GM10248 (cell line): ENCODE data around the gene MED26.

ENCODE experiments used
- CTCF ChIA-PET: fragments of 300-600 bp; sonication (Branson Sonifier 250); formaldehyde crosslinking; extraction: SDS; loops from one replicate; lab custom pipeline; 2021; ENCODE audit warnings: antibody characterized with exemption; lab: Yijun Ruan, JAX
- POLR2A ChIA-PET: fragments of 350-650 bp; sonication (Branson Sonifier 250); formaldehyde crosslinking; extraction: SDS; loops from one replicate; lab custom pipeline; 2020; ENCODE audit warnings: antibody characterized with exemption; lab: Yijun Ruan, JAX
- DNase-seq: peaks from one replicate; pipeline ENCODE4 v3.0.0; 2012; ENCODE audit errors: extremely low spot score
- CTCF ChIP-seq: IDR thresholded peaks from 2 replicates; pipeline ENCODE4 v1.5.1; 2012; ENCODE audit warnings: mild to moderate bottlenecking, low read depth; ENCODE audit errors: extremely low read depth, missing control alignments, control extremely low read depth

The MED26 gene

GRCh38 chr19:16525751-16526481 is 102.1 kb downstream of the MED26 start:
- ChIA-PET CTCF (interaction anchor here (1.0 kb wide), 1 partner anchor 15 kb away, joined by 4 read pairs; no protein-coding TSS in a partner anchor), POLR2A (no interaction called here)
- TF ChIP-seq CTCF = no peak
- DNase-seq = no peak

- ChIA-PET POLR2A (no interaction called here), CTCF (no interaction called here)
- no peak for TF ChIP-seq CTCF
- DNase-seq = no peak
Observed at GRCh38 chr19:16524991-16525734, 102.8 kb downstream of the MED26 start.
